HG03060 (cell line): ENCODE results near the gene PJA2.
A peak's percentile ranks its signal among the peaks of the same experiment; 100 is the strongest.

Experiments used
- ATAC-seq: cut with Tn5 transposase; IDR thresholded peaks from one replicate; pipeline ENCODE4 v1.9.1; 2021; ENCODE audit warnings: low read depth, moderate number of reproducible peaks; ENCODE audit not compliant: unreplicated experiment

The PJA2 gene

GRCh38 chr5:109408991-109409843, 557 bp downstream of the PJA2 start:
- peak; percentile 12 for ATAC-seq

- no peak for ATAC-seq
These were observed 1.9 kb downstream of the PJA2 start for GRCh38 chr5:109407913-109408312.

GRCh38 chr5:109406719-109407118, 3.1 kb downstream of the PJA2 start:
- no peak for ATAC-seq

DNA sequence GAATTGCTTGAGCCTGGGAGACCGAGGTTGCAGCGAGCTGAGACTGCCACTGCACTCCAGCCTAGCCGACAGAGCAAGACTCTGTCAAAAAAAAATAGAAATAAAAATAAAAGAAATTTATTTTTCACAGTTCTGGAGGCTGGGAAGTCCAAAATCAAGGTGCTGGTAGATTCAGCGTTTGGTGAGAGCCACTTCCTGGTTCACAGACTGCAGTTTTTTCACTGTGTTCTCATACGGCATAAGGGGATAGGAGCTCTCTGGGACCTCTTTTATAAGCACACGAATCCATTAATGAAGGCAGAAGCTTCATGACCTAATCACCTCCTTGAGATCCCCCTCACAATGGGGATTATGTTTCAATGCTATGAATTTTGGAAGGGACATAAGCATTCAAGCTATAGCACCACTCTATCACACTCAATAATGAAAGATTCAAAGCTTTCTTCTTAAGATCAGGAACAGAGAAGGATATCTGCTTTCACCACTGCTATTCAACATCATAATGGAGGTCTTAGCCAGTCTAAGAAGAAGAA, 5.3 kb downstream of the PJA2 start:
- no peak for ATAC-seq

DNA sequence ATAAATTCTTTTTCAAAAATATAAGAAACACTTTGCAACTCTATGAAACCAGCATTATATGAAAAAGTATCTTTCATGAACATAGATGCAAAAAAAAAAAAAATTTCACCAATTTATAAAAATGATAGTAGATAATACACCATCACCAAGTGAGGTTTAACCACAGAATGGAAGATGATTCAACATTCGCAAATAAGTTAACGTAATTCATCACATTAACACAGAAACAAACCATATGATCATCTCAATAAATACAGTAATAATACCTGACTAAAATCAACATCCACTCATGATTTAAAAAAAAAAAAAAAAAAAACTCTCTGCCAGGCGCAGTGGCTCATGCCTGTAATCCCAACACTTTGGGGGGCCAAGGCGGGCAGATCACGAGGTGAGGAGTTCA, 6.3 kb downstream of the PJA2 start:
- ATAC-seq = no peak

DNA sequence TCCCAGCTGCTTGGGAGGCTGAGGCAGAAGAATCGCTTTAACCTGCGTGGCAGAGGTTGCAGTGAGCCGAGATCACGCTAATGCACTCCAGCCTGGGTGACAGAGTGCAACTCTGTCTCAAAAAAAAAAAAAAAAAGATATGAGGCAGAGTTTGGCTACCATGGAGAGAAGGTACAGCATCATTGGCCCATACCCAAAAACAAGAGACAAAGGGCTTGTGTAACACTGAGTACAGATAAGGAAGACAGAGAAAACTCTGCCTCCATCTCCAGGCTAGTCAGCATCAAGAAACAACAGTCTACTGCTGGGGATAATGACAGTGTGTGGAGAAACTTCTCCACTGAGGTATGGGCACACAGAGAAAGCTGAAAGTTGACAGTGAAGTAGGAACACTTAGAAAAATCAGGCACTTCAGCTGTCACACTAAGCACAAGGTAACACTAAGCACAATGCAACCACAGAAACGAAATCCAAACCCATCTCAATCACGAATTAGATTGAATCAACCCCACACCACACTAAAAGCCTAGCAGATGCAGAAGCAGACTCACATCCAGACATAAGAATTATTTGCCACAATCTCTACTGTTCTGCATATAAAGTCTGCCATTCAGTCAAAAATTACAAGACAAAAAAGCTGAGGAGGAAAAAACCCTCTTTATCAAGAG, 10.5 kb downstream of the PJA2 start:
- ATAC-seq = no peak

- no peak for ATAC-seq
These were observed 12.8 kb downstream of the PJA2 start for GRCh38 chr5:109396965-109397364.

GRCh38 chr5:109394806-109395205, 15.0 kb downstream of the PJA2 start:
- ATAC-seq = no peak

- ATAC-seq = no peak
These were observed 19.6 kb downstream of the PJA2 start for GRCh38 chr5:109390188-109390587.

- no peak for ATAC-seq
These were observed 21.4 kb downstream of the PJA2 start for GRCh38 chr5:109388407-109388806.

- no peak for ATAC-seq
These were observed 22.3 kb downstream of the PJA2 start for GRCh38 chr5:109387408-109387974.

- ATAC-seq = no peak
These were observed 31.7 kb downstream of the PJA2 start for GRCh38 chr5:109378095-109378494.

DNA sequence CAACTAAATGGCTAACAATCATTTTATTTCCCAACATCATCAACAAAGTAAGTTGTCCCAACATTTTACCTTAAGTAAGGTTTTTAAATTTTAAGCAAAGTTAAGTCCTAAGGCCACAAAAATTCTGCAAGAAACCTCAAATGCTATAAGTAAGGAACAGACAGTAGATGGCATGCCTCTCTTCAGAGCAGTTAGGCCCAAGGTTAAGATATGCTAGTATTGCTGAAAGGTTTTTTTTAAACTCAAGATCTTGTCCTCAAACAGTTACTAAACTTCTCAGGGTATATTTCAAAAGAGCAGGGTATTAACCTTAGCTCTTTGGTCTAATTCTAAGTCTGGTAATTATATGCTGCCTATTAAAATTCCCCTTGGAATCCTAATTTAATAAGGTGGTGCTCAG, 35.1 kb downstream of the PJA2 start:
- no peak for ATAC-seq

DNA sequence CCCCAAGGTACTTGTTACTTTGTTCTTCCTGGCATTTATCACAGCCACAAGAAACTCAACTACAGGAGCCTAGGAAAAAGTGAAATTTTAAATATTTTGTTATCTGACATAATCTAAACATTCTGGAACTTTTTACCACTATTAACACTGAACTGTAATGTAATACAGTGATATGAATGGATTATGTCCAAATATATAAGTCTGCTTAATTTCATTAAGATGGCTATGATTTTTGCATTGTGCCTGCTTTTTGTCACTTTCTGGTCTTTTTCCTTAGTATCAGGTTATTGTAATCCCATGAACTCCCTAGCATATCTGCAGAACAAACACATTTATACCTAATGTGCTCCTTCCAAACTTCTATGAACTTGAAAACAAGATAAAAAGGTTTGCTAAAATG, 35.8 kb downstream of the PJA2 start:
- ATAC-seq = no peak

DNA sequence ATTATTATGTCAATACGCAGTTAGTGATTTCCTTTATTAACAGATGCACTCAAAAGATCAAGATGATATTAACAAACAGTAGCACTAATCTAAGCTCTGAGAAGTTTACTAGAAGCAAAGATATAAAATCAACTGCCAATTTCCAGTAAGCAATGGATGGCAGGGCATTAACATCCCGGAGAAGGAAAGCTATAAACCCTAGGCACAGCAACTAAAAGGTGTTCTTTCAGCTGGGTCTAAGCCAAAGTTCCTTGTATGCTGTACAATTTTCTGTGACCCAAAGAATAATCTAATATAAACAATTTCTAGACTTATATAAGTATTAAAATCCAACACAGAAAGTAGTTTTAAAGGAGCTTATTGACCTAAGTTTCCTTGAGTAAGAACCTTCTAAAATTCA, 39.4 kb downstream of the PJA2 start:
- ATAC-seq = no peak

DNA sequence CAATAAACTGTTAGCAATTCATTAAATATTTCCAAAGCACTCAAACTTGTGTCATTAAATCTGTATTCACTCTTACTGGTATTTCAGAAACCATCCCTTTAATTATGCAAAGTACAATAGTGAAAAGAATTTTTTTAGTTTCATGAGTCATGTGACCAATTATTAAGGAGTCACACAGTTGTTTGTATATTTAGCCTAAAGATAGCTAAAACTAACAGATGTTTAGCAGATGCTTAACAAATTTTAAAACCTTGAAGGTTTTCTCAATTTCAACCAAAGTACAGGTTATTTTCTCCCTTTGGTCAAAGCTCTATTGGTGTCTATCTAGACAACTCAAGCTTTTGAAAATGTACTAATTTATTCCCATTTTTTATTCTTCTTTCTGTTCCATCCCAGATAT, 44.1 kb downstream of the PJA2 start:
- no peak for ATAC-seq

DNA sequence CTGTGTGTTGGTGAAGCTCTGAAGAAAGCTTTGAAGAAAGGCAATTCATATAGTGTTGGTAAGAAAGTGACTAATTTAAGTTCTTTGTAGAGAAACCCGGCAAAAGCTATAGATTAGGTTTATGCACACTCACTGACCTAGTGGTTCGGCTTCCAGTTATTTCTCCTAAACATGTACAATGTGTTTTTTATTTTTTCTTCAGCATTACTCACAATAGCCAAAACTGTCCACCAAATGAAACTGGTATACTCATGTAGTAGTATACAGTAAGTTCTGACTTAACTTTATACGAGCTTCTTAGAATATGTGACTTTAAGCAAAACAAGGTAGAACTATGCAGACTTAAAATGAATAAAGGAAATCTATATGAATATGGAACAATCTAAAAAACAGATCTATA, 44.8 kb downstream of the PJA2 start:
- no peak for ATAC-seq

GRCh38 chr5:109359642-109360041, 50.1 kb downstream of the PJA2 start:
- no peak for ATAC-seq

GRCh38 chr5:109357807-109358206, 52.0 kb downstream of the PJA2 start:
- ATAC-seq = no peak

DNA sequence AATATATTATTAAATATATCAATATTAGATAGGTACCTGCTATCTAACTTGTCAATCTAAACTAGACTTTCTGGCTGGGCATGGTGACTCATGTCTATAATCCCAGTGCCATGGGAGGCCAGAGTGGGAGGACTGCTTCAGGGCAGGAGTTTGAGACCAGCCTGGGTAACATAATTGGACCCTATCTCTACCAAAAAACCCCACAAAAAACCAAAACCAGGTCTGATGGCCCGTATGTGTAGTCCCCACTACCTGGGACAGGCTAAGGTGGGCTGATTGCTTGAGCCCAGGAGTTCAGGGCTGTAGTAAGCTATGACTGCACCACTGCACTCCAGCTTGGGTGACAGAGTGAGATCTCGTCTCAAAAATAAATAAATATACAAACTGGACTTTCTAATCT, 55.0 kb downstream of the PJA2 start:
- ATAC-seq = no peak
